Measurements from ENCODE around the gene TCF4.

The TCF4 gene

DNA sequence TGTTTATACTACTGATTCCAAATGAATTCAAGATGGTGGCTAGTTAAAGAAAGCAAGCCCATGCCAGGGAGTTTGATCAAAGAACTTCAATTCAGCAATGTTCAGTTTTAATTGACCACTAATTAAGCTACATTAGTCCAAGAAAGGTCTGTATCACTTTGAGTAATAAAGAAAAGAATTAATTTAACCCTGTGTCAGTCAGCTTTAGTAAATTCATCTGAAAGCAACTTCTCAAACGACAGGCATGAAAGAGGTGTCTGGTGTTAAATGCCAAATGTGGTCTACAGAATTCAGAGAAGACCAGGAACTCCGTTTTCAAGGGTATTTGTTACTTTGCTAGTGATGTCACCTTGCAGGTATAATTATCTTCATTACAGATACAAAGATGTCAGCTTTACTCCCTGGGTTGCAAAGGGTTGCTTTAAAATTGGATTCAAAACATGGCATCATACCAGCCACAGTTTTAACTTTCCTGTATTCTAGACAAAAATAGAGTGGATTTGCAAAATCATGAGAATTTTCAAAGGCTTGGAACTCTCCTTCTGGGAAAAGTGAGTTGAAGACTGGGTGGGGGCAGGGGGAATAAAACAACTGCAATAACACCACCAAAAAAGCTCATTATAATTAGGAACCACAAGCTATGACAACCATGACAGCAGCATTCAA, 281.5 kb downstream of the TCF4 start:
- DNase-seq: no peak

DNA sequence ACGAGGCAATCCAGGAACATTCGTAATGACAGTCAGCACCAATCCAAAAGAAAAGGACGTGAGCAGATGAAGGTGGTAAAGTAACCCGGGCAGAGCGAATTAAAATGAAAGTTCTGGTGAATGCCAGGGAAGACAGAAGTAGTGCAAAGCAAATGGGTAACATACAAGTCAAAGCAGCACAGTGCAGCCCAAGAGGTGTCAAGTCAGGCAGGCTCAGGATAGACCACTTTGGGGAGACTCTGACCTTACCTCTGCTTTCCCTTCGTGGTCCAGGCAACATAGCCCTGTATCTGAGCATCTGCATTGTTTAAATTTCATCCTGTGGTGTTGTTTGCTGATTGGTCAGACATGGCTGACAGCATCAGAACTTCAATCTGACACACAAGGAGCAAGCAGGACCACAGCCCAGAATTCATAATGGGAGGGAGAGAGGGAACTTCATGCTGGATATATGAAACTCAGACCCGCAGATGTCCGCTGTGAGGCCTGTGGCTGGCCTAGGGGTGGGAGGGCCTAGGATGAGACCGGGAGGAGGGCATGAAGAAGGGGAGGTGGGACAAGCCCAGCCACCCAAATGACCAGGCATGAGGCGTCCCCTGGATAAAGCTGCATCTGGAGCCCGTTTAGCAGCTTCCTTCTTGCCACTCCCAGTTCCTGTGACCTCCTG, 285.7 kb downstream of the TCF4 start:
- peak in 2 of 56 donors; percentile 17 to 40 for DNase-seq

DNA sequence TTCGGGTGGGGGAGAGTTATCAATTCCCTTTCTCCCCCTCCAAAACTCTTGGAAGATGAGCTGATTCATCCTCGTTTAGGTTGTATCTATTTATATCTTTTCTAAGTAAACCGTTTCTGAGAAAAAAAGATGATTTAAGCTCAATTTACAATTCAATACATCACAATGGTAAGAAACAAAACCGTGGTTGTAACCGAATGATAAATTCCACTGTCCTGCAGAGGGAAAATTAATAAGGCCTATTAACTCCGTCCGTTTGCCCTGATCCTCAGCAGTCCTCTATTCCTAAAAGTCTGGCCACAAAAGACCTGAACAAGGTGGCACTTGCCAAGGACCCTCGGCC, 286.2 kb downstream of the TCF4 start:
- no peak for DNase-seq

DNA sequence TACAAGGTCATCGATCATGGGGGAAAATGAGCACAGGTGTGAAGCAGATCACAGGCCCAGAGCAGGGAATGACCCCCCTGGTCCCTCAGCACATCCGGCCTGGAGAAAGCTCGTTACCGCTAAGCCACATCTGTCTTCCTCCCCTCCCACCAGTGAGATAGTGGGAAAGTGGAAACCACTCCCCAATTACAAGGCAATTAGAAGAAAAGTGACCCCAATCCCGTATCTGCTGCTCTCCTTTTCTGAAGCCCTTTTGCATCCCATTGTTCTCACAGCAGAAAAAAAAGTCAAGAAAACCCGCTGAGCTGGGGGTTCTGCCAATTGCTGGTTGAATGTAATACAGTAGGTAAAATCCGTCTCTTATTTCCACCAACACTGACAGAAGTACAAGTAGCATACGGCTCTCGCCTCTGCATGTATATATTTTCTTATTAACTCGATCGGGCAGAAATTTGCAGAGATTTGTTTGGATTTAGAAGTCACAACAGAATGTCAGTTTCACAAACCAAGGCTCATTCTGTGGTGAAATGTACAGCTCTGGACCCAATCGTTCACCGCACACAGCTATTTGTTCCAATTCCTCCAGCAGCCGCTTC, 287.0 kb downstream of the TCF4 start:
- peak in 1 of 56 donors; percentile 25 for DNase-seq

DNA sequence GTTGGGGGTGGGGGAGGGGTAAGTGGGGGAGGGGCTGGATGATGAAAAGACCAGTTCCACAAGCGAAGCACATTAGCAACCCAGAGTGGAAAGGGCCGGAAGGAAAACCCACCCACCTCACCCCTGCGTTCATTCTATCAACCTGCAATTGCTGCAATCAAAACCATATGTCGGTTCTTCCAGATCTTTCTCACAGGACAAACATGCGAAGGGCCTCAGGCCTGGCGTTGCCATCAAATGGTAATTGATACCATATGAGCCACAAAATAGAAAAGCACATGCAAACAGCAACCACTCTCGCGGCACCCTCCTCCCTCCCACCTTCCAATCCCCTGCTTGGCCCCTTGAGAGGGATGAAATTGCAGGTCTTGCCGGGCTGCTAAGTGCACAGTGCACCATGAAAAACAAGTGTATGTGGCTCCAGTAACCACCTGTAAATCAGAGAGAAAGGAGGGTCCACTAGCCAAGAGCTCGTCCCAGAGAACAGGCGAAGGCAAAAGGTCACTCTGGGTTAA, 287.5 kb downstream of the TCF4 start:
- no peak for DNase-seq

DNA sequence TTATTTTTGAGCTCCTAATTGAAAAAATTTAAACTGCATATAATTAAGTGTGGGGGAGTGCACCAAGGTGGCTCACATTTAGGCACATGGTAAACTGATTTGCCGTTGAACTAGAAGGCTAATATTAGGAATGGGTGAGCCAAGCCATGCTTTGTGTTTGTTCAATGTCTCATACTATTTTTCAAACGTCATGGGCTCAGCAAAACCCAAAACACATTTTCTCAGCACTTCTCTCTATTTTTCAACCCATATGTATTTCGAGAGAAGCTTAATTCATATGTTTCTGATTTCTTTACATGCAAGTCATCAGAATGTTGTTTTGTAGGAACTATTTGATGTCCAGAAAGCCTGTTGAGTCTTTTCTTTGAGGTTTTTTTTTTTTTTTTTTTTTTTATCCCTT, 291.2 kb downstream of the TCF4 start:
- DNase-seq: no peak

DNA sequence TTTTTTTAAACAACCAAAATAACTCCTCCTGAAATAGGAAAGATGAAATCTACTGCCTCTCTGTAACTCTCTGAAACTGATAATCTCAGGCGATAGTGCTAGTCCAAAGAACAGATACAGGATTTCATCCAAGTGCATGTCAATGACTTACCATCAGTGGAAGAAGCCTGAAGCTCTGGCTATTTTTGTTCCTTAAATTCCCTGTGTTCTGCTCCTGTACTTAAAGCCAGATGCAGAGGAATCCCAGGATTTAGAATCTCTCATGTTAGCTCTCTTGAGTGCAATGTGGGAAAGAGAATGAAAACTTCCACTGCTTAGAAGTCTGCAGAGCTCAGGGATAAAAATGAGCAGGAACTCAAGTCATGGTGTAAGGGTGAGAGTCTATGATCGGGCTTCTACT, 291.9 kb downstream of the TCF4 start:
- no peak for DNase-seq

DNA sequence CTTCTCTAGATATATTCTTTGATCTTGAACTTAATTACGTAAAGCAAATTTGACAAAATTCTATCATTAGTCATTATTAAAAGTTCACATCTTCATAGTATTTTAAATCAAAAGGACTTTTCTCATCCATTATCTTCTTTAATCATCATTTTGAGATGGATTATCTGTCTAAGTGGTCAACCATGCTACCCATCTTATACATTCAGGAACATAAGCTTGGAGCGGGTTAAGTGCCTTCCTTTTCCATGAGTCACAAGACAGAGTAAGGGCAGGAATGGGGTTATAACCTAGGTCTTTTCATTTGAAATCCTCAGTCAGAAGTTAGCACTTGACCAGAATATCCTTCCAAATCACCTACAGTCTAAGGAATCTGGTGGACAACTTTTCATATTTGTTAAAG, 297.1 kb downstream of the TCF4 start:
- DNase-seq: no peak

DNA sequence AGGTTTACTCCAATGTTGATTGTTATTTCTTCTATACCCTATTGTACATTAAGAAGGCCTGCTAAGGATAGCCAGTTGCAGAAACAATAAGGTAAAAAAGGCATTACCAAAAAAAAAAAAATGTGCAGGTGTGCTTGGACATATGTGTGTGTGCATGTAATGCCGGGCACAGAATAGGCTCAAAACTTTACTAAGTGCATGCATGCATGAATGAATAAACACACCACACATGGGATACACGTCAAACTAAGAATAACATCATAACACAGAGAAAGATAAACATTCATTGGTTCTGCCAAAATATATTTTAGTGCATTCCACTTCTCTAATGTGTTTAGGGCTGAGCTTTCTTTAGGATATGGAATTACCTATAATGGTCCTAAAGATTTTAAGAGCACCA, 298.2 kb downstream of the TCF4 start:
- DNase-seq: no peak

DNA sequence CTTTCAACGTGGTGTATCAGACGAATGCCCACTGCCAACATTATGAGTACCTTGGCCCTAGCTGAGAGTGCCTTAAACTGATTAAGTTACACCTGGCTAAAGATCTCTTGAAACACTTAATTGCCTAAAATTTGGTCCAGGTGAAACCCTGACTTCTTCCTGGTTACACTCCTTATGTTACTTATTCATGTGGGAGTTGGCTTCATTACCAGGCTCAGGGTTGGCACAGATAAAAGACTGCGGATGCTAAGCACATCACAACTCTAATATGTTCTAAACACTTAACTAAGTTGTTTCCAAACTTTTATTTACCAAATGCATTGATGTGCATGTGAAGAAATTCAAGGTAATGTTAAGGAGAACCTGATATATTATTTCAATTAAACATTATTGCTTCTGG, 298.9 kb downstream of the TCF4 start:
- DNase-seq: no peak

DNA sequence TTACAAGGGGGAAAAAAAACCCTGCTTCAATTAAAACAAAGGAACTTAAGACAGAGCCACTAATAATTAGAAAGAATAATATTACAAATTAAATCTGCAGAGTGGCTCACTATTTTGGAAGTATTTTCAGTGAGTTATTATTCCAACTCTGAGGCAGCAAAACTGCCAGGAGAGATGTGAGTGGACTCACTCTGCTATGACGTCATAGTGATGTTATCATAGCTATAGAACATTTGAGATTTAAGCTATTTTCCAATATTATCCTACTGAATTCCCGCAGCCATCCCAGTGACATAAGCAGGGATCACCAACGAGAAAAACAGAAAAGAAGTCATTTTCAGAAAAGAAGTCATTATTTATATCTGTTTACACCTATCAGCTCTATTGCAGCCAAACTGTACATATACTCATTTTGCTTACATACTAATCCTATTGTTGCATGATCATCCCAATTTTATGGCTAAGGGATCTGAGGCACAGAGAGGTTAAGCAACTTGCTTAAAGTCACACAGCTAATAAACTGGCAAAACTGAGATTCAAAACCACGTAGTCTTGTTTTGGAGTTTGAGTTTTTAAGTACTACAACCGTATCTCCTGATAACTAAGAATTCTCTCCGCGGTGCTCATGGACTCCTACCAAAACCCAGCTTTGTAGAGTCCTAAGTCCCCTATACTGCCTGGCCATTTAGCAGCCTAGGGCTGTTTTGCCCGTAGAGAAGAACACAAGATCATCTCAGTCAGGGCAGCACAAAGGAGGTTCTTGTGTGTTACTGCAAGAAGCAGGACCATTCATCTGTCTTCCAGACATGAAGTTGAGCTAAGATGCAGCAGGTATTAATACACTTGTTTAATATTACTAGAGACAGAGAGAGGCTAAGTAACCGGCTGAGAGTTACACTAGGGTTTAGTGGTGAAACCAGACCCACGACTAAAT, 299.8 kb downstream of the TCF4 start:
- no peak for DNase-seq

DNA sequence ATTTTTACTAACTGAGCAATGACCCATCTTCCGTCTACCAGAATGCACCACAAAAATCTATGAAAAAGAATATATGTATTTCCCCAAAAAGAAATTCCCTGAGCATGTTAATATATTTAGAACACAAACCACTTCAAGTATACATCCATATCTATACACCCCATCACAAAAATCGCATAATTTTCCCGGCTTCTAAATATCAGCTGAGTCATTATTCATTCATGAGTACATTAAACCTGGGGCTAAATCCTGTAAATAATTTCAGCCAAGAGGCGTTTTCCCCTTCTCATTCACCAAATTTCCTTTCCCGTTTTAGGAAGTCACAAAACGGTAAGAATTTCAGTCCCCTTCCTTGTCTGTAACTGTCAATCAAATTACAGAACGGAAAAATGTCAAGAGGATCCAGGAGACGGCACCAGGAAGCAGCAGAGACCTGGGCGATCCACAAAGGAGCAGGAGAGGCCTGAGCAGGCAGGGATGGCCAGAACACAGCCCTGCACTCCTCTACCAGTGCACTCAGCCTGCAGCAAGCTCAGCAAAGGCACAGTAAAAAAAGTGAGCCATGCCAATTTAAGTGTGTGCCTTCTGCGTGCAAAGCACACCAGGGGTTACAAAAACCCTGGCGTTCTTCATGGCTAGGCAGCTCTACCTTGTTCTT, 300.7 kb downstream of the TCF4 start:
- DNase-seq: no peak

DNA sequence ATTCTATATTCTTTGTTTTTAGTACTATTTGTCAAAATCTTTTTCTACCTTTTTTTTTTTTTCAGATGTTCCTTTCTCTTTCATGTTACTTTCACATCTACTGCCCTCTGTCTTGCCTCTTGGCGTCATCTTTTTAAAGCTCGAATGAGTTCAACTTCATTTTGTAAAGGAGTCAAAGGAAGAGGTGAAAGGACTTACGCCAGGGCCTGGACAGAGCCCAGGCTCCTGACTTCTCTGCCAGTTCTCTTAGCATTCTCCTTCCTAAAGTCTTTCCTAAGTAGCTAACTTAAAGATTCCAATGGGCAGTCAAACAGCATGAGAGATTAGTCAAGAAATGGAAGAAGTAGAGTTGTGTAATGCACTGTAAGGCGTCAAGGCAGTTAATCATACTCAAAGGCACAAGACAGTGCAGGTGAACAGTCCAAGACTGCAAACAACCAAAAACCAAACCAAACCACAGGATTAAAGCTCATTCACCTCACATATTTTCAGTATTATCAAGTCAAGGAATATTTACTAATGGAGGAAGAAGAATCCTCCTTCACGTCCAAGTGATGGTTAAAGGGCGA, 301.7 kb downstream of the TCF4 start:
- DNase-seq: no peak

DNA sequence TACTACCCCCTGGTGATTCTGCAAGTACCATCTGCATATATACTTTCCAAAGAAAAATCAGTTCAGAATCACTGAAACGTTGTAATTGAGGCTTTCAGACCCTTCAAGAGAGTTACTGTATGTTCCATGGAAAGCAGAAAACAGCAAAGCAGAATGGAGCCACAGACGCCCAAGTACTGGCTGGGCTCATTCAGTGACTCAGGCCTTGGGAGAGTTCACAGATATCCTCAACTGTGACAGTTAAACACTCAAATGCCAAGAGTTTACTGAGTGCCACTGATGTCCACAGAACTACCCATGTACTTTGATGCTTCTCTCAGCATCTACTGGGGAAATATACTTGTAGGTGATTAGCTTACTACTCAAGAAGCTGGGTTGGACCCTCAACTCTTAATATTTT, 303.4 kb downstream of the TCF4 start:
- DNase-seq: no peak

DNA sequence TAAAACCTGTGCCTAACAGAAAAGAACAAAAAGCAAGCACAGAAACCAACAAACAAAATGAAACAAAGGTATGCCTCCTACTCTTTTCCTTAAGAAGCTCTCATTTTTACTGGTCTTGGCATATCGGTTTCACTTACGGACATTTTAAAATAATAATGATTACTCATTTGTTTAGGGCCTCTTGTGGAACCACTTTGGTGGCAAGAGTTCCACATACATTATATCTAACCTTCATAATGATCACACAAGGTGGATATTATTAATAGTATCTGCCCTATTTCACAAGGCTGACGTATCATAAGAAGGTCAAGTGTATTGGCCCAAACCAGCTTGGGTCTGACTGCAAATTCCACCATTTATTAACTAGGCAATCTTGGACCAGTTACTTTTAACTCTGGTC, 304.7 kb downstream of the TCF4 start:
- no peak for DNase-seq

DNA sequence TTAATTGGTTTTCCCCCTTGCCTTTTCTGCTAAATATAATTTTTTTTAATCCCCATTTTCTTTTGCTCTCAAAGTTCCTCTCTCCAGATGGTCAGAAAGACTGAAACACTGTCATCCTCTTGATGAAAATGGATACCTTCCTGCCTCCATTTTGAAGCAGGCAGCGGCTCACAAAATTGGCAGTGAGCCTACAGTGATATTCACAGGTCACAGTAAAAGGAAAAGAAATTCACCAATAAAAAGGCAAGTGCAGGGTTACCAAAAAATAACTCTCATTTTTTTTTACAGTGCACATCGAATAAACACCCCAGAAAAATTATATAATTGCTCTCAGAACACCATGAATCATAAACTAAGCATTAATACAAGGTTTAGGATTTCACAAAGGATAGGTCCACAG, 307.5 kb downstream of the TCF4 start:
- no peak for DNase-seq

DNA sequence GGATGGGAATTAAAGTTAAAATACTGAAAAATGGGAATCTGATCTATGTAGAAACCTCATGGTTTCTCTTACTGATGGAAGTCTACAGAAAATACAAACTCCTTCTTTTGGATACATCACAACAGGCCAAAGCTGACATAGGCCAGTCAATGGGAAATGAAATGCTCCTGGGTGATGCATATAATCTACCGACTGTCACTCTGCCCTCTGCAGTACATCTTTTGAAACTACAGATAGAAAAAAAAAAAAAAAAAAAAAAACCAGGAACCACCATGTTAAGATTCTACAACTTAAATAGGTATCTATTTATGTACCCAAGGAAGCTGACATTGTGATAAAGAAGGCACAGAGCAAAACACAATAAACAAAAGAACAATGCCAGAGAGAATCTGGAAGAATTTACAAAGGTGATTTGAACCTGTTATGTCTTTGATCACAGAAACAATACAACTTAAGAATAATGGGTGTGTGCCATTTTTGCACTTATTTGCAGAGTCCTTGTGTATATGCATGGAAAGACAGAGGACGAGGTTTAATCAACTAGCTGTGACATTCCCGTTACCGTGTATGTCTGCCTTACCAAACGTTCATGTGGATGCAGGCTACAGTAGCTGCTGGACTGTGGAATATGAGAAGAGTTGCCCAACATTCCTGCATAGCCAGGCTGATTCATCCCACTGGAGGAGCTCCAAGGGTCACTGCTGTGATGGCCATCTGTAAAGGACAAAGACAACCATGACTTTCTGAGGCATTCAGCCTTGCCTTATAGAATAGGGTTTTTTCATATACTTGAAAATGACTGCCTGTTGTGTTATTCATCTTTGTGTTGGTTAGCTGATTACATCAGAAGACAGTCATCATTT, 312.7 kb downstream of the TCF4 start:
- DNase-seq: peak in 18 of 56 donors; percentile 2 to 86 (median 16)

DNA sequence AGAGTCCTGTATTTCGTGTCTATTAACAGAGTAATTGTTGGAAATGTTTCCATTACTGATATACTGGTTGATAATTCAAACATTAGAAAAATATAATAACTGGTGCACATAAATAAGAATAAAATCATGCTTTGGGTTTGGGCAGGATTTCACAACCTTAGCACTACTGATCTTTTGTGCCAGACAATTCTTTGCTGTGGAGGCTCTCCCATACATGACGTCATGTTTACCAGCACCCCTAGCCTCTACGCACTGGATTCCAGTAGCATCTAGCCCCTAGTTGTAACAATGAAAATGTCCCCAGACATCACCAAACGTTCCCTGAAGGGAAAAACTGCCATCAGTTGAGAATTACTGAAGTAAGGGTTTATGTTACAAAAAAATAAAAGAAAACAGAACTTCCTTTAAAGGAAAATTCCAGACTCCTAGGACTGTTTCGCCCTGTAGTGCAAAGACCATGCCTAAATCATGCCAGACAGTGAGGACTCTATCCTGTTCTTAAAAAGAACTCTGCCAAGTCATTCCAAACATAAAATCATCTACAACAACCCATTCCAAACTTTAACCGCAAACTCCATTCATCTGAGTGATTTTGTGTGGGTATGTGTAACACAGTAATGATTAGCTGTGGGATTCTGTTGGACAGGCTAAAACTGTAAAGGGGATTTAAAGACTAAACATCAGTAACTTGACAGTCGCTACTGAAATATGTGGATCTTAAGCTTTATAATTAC, 315.3 kb downstream of the TCF4 start:
- peak in 1 of 56 donors; percentile 25 for DNase-seq

DNA sequence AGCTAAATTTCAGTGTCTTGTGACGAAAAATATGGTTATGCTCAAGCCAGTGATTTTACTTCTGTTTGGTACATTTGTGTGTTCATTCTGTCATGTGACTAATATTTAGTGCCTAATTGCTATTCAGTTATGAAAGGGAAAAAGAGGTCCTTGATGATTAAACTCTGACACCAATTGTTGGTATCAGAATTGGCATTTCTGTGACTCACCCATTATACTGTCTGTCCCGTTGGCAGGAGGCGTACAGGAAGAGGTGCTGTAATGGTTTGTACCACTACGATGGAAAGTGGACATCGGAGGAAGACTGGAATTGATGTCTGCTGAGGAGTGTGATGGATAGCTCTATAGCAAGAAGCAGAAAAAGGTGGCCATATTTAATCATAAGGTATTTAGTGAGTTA, 318.4 kb downstream of the TCF4 start:
- peak in 1 of 56 donors; percentile 61 for DNase-seq
